Cardiac muscle cell (in vitro differentiated cells and primary cell): ENCODE data around the gene AQP7. TPM values are rescaled to one million over a fixed set of nuclear protein-coding genes. Genes with fewer than 3 reads are reported as not detected.
"Not testable (repeated sequence)": the region's sequence is repeated elsewhere in the genome, so short reads cannot be mapped to it uniquely, and the experiment has no call there.

ENCODE experiments used
- DNase-seq, 2 donors: peaks; one replicate each; pipeline versions ENCODE4 v3.0.0 to v3.0.0-alpha.2; 2010 to 2017; ENCODE audit warnings: low read depth in 1 of 2, low spot score in 1 of 2
- H3K27ac ChIP-seq: fragments of 200-600 bp; sonication (generic); 2 replicates; pipeline ENCODE4 v1.5.1; 2016
- H3K27me3 ChIP-seq: fragments of 200-600 bp; sonication (generic); 2 replicates; pipeline ENCODE4 v1.6.0; 2016; ENCODE audit warnings: control low read depth
- H3K36me3 ChIP-seq: fragments of 200-600 bp; sonication (generic); 2 replicates; pipeline ENCODE4 v1.5.1; 2016; ENCODE audit warnings: control low read depth
- H3K4me1 ChIP-seq: fragments of 200-600 bp; sonication (generic); 2 replicates; pipeline ENCODE4 v1.8.1; 2017; ENCODE audit warnings: low read depth, mild to moderate bottlenecking, mixed run types
- H3K4me3 ChIP-seq: fragments of 200-600 bp; sonication (generic); 2 replicates; pipeline ENCODE4 v1.5.1; 2016; ENCODE audit warnings: mild to moderate bottlenecking
- H3K9me3 ChIP-seq: fragments of 200-600 bp; sonication (generic); 2 replicates; pipeline ENCODE4 v1.5.1; 2017; ENCODE audit warnings: low read depth, mild to moderate bottlenecking, control low read depth
- CTCF ChIP-seq: IDR thresholded peaks from 2 replicates; pipeline ENCODE4 v1.5.1; 2012; ENCODE audit warnings: low read depth, mild to moderate bottlenecking, low read length
- polyA plus RNA-seq: library from polyadenylated mRNA; unstranded; fragments of >200 nt; fragmentation: Nextera tagmentation; extraction: Ambion mirVana; gene quantifications from 2 replicates; pipeline ENCODE4 v1.2.1, GENCODE V29; 2016
- total RNA-seq: library from RNA; depleted of rRNA; stranded (reverse); fragments of >200 nt; gene quantifications from 2 replicates; pipeline ENCODE4 v1.2.3, GENCODE V29; 2016

Gene AQP7
- total and polyA plus RNA-seq, 2 experiments from 2014 or later: 4.2 to 5.5 TPM

GRCh38 chr9:33382397-33382796 lies 20.0 kb downstream of the AQP7 start:
- H3K9me3 ChIP-seq, H3K4me1 ChIP-seq, H3K27me3 ChIP-seq, H3K4me3 ChIP-seq, H3K27ac ChIP-seq, DNase-seq, H3K36me3 ChIP-seq: not testable (repeated sequence)

- Histone ChIP-seq H3K36me3 (no peaks in the 10 kb centered on the region), H3K4me1 (peaks cover 6% of the 10 kb centered on the region), H3K9me3 (no peaks in the 10 kb centered on the region), H3K4me3 (no peak overlapping the region), H3K27me3 (no peaks in the 10 kb centered on the region), H3K27ac (peak overlapping the region; percentile 75)
- DNase-seq: peak in 1 of 2 donors; percentile 51
- no peak for TF ChIP-seq CTCF
Measured at GRCh38 chr9:33381231-33381791, 21.1 kb downstream of the AQP7 start.

DNA sequence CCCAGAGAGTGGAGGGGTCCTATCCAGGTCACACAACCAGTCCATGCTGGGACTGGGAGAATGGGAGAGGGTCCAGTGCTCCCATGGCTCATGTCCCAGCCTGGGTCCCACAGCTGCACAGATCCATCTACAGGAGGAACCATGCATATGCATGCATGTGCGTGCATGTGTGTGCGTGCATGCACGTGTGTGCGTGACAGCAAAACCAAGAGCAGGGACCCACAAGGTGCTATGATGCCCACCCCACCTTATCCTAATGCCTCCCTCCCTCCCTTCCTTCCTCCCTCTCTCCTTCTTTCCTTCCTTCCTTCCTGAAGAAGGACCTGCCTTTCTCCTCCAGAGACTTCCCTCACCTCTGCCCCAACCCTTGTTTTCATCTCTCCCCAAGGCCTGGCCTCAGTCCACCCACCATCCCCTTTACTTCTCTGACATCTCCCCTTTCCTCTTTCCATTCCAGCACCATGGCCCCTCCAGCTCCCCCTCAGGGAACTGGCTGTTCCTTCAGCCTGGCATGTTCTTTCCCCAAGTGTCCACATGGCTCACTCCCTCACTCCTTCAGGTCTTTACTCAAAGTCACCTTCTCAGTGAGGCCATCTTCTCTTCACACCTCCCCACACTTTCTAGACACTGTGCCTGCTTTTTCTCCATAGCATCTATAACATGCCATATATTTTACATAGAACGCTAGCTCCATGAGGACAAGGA lies 21.8 kb downstream of the AQP7 start:
- no peak overlapping the region for H3K4me3 ChIP-seq

GRCh38 chr9:33379666-33380389 lies 22.5 kb downstream of the AQP7 start:
- TF ChIP-seq CTCF: no peak
- no peak overlapping the region for H3K4me3 ChIP-seq
- H3K36me3 ChIP-seq: no peaks in the 10 kb centered on the region
- H3K27ac ChIP-seq: no peak overlapping the region
- no peaks in the 10 kb centered on the region for H3K27me3 ChIP-seq
- DNase-seq: no peak
- H3K4me1 ChIP-seq: peaks cover 9% of the 10 kb centered on the region
- H3K9me3 ChIP-seq: no peaks in the 10 kb centered on the region

More for the DNA sequence above, 21.8 kb downstream of the AQP7 start:
- peak overlapping the region; percentile 75 for H3K27ac ChIP-seq
- H3K9me3 ChIP-seq: no peaks in the 10 kb centered on the region
- DNase-seq: no peak
- no peak for TF ChIP-seq CTCF
- H3K4me1 ChIP-seq: peaks cover 6% of the 10 kb centered on the region
- no peaks in the 10 kb centered on the region for H3K27me3 ChIP-seq
- H3K36me3 ChIP-seq: no peaks in the 10 kb centered on the region

DNA sequence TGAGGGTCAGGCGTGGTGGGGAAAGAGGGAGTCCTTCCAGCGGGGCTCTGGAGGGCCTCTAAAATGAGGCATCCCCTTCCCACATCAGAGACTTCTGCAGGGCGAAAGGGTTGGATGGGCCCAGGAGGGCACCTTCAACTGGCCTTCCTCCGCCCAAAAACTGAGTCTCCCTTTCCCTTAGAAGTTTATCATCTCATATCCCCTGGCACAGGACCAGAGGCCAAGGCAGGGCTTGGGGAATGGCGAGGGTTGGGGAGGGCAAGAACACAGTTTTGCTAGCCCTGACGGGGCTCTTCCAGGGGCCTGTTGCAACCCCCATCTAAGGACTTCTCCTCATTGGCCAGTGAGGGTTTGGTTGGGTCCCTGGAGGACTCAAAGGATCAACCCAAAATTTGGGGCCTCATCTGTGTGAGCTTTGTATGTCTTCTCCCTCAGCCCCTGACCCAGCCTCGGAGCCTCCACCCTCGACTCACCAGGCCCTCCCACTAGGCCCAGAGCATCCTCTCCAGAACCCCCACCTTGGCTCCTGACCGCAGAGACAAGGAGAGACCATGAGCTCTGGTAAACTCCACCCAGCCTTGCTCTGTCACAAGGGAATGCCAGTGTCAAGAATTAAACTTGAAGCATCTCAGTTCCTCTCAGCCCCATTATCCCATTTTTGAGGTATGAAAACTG lies 24.1 kb downstream of the AQP7 start:
- Histone ChIP-seq H3K9me3 (no peaks in the 10 kb centered on the region), H3K4me3 (no peak overlapping the region), H3K36me3 (no peaks in the 10 kb centered on the region), H3K27me3 (no peaks in the 10 kb centered on the region), H3K4me1 (peaks cover 9% of the 10 kb centered on the region), H3K27ac (no peak overlapping the region)
- no peak for DNase-seq
- TF ChIP-seq CTCF: no peak
